GM18505 (cell line): ENCODE results near the gene CORO7.
"Not testable (repeated sequence)": the region's sequence is repeated elsewhere in the genome, so short reads cannot be mapped to it uniquely, and the experiment has no call there.

Source experiments
- ATAC-seq: cut with Tn5 transposase; IDR thresholded peaks from one replicate; pipeline ENCODE4 v1.9.1; 2021; ENCODE audit not compliant: unreplicated experiment
- POLR2A ChIP-seq: IDR thresholded peaks from 4 replicates; pipeline ENCODE4 v1.6.1; 2011; ENCODE audit warnings: borderline replicate concordance; ENCODE audit not compliant: insufficient read depth, insufficient read length; ENCODE audit errors: extremely low read depth

Gene CORO7

DNA sequence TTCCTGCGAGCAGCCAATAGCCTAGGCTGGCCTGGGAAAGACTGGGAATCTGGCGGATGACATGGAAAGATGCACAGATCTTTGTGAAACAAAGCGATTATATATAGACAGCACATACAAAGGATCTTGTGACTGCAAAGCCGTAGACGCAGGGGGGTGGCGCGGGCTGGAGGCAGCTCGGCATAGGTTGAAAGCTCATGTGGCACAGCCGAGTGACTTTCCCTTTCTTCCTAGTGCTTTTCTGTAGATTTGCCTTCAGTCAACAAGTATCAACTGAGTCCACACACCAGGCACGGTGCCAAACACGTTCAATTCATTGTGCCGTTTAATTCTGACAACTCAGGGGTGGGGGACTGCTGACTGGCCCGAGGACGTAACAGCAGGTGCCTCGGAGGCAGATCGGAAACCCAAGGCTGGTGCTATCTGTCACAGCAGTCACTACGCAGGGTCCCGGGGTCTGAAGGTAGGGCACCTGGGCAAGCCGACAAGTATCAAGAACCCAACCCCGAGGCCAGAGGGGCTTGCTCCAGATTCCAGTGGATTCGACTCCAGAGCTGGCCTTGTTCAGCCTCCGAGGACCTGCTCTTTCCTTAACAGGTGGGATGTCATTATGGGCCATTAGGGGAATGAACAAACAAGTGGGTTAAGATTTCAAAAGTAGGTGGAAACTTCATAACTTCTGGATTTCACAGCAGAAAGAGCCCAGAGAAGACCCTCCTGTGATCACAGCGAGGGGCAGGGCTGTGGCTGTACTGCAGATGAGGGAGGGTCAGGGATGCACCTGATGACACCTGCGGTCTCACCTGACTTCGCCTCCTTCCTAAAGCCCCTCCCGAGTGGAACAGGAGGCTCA lies 71.2 kb downstream of the CORO7 start:
- no peak for ATAC-seq
- no peak for TF ChIP-seq POLR2A

DNA sequence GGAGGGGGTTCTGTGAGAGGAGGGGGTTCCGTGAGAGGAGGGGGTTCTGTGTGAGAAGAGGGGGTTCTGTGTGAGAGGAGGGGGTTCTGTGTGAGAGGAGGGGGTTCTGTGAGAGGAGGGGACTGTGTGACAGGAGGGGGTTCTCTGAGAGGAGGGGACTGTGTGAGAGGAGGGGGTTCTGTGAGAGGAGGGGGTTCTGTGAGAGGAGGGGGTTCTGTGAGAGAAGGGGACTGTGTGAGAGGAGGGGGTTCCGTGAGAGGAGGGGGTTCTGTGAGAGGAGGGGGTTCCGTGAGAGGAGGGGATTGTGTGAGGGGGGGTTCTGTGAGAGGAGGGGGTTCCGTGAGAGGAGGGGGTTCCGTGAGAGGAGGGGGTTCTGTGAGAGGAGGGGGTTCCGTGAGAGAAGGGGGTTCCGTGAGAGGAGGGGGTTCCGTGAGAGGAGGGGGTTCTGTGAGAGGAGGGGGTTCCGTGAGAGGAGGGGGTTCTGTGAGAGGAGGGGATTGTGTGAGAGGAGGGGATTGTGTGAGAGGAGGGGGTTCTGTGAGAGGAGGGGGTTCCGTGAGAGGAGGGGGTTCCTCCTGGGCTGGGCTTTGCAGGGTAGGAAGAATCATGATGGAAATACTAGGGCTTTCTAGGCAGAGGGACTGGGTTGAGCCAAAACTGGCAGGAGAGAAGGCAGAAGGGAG lies 72.0 kb downstream of the CORO7 start:
- not testable (repeated sequence) for ATAC-seq

DNA sequence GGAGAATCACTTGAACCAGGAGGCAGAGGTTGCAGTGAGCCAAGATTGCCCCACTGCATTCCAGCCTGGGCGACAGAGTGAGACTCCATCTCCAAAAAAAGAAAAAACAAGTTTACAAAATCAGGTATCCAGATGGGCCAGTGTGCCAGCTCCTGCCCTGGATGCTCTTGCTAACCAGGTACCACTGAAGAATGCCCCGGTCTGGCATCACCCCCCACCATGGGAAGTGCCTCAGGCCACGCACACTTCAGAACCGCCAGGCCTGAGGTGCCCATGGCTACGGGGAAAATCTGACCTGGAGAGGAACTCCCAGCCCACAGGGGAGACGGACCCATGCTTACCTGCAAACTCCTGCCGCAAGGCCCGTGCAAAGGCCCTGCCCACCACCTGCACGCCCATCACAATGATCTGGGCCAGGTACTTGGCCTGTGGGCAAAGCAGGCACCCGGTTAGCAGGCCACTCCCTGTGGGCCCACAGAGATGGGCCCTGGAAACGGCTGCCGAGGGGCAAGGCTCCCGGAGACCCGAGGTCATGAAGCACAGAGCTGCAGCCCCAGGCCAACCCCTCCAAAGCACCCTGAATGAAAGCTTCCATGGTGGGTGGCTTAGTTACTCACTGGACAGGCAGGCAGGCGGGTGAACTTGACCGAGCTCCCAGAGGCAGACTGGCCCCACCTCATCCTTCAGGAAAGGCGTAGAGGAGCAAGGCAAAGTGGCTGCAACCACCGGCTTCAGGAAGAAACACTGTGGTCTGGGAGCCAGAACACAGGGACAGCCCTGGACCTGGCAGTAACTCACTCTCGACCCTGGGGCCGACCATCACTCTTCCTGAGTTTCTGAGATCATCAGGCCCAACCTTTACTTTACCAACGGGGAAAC lies 73.3 kb downstream of the CORO7 start:
- TF ChIP-seq POLR2A, result no peak

DNA sequence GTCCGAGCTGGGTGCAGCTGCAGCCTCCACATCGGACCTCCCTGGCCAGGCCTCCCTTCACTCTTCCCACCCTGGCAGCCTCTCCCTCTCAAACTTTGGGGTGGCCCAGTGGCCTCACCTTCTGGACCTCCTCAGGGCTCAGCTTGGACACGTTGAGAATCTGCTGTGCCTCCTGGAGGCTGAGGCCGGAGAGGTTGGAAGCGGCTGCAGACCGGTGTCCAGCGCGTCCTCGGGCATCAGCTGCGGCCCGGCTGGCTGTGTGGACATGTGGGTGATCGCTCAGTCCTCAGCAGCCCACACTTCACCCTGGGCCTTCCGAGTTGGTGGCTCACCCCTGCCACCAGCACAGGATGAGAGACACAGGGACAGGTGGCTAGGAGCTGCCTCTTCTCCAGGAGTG lies 75.1 kb downstream of the CORO7 start:
- ATAC-seq, result no peak
- no peak for TF ChIP-seq POLR2A

More for the DNA sequence above, 73.3 kb downstream of the CORO7 start:
- ATAC-seq, result no peak

DNA sequence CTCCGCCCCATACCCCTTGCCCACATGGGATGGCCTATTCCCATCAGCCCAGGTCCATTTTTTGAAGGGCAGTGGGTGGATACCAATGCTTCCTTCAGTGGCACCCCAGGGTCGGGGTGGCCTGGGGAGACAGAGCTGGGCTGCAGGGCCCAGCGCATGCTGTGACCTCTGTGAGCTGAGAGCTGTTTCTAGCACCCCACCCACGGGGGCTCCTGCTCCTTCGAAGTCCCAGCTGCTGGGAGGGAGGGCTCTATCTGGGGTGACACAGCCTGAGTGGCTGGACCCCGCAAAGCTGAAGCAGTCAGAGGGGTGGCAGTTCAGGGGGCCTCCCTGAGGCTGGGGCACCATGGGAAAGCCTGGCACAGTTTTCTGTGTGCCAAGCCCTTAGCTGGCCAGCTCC lies 76.0 kb downstream of the CORO7 start:
- TF ChIP-seq POLR2A, result no peak
- no peak for ATAC-seq

DNA sequence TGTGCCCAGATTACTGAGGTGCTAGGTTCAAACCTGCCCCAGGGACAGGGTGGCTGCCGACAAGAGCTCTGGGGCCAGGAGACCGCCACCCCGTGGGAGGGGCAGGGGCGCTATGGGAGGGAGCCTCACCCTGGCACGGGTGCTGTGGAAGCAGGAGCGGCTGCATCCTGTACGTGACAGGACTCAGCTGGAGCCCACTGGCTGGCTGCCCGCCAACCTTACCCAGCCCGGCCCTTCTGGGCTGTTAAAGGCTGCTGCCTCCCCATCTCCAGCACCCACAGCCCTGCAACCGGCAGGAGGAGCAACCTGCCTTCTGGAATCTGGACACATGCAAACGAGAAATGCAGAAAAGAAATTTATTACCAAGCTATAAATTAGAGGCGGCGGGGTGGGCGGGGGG lies 76.5 kb downstream of the CORO7 start:
- ATAC-seq, result no peak
- no peak for TF ChIP-seq POLR2A

DNA sequence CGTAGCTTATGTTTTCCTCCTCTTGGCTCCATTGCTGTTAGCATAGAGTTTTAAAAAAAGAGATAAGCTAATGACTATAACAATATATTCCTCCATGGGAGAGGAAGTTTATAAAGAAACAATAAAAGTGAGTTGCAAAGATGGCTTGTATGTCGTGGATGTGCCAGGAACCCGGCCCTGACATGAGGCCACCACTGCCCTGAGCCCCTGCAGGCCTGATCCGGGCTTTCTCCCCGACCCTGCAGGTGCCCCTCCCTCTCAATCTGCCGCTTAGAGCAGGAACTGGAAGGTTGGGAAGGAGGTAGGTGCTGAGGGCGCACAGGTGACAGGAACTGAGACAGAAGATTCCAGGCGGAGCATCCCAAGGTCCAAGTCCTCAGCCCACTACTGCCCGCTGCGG lies 76.9 kb downstream of the CORO7 start:
- no peak for TF ChIP-seq POLR2A

DNA sequence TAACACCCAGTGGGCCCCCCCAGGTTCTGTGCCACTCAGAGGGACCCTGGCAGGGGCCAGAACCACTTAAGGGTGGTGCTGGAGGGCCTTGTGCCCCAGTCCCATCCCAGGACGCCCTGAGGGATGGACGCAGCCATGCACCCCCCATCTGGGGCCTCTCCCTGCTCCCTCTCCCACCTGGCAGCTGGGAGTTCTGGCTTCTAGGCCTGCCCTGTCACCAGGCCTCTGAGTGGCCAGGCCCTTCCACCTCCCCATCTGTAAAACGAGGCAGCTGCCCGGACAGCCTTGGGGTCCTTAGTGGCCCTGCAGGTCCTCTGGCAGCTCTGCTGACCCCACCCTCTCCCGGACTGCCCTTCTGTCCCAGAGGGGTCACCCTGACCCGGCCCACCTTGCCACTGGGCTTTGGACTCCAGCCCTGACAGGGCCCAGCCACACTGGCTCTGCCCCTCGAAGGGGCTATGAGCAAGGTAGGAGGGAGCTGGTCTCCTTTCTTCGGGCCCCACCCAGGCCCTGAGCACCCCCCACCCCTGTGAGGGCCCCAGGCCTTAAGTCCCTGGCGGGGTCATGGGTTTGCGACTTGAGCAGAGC lies 77.6 kb downstream of the CORO7 start:
- ATAC-seq, result no peak
- no peak for TF ChIP-seq POLR2A

More for the DNA sequence above, 76.9 kb downstream of the CORO7 start:
- ATAC-seq, result no peak

DNA sequence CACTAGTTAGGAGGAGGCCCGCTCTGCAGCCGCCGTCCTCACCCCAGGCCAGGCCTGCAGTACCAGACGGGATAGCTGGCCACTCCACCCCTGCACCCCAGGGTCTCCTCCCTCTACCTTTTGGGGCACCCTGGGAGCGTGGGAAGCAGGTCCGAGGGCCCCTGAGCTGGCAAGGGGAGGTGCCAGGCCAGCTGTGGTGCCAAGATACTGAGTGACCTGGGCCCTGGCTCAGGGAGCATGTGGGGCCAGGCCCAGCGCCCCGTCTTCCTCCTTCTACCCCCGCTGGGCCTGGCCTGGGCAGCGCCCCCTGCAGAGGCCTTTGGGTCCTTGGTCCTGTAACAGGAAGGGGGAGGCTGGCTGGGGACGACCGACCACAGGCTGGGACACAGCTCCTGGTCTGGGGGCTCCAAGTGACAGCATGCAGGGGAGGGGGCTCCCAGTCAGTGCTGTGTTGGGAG lies 78.2 kb downstream of the CORO7 start:
- no peak for ATAC-seq
- TF ChIP-seq POLR2A, result no peak

DNA sequence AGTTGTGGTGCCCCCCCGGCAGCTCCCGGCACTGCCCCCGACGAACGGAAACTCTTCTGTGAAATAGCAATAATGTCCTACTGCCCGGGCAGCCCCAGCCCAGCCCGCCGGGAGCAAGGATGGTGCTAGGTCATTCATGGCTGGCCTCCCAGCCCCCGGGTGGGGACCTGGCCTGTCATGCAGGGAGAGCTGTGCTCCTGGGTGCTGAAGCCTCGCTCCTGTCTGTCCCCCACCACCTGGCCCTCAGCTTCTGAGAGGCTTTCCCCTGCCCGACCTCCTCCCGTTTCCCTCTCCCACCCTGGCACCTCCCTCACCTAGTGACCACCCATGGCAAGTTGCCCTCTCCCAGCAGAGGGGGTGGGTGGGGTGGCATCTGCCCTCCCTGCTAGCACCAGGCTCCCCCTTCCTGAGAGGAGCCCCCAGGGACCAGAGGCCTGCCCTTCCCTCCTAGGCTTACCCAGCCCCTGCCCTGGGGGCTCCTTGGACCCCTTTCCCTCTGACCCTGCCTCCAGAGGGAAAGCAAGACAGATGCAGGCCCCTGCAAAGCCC lies 78.8 kb downstream of the CORO7 start:
- ATAC-seq, result no peak
- TF ChIP-seq POLR2A, result no peak

DNA sequence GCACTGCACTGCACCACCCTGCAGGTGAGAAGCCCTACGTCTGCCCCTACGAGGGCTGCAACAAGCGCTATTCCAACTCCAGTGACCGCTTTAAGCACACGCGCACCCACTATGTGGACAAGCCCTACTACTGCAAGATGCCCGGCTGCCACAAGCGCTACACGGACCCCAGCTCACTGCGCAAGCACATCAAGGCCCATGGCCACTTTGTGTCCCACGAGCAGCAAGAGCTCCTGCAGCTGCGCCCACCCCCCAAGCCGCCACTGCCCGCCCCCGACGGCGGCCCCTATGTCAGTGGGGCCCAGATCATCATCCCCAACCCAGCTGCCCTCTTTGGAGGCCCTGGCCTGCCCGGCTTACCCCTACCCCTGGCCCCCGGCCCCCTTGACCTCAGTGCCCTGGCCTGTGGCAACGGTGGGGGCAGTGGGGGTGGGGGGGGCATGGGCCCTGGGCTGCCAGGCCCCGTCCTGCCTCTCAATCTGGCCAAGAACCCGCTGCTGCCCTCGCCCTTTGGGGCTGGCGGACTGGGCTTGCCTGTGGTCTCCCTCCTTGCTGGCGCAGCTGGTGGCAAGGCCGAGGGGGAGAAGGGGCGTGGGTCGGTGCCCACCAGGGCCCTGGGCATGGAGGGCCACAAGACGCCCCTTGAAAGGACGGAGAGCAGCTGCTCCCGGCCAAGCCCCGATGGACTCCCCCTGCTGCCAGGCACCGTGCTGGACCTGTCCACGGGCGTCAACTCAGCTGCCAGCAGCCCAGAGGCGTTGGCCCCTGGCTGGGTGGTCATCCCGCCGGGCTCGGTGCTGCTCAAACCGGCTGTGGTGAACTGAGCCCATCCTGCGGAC lies 79.5 kb downstream of the CORO7 start:
- no peak for ATAC-seq
- TF ChIP-seq POLR2A, result no peak

DNA sequence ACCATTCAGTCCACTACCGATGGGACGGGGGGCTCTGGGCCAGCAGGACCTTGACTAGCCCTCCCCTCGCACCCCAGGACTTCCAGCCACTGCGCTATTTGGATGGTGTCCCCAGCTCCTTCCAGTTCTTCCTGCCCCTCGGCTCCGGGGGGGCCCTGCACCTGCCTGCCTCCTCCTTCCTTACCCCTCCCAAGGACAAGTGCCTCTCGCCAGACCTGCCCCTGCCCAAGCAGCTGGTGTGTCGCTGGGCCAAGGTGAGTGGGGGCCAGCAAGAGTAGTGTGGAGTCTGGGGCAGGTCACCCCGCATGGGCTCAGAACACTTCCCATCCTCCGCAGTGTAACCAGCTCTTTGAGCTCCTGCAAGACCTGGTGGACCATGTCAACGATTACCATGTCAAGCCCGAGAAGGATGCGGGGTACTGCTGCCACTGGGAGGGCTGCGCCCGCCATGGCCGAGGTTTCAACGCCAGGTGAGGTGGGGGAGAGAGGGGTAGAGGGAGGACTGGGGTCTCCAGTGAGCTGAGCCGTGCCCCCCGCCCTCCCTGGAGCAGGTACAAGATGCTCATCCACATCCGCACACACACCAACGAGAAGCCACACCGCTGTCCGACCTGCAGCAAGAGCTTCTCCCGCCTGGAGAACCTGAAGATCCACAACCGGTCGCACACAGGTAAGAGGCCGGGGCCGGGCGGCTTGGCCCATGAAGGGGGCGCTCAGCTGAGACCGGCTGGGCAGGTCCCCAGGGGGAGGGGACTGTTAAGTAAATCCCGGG lies 81.5 kb downstream of the CORO7 start:
- TF ChIP-seq POLR2A, result no peak
- ATAC-seq, result no peak

DNA sequence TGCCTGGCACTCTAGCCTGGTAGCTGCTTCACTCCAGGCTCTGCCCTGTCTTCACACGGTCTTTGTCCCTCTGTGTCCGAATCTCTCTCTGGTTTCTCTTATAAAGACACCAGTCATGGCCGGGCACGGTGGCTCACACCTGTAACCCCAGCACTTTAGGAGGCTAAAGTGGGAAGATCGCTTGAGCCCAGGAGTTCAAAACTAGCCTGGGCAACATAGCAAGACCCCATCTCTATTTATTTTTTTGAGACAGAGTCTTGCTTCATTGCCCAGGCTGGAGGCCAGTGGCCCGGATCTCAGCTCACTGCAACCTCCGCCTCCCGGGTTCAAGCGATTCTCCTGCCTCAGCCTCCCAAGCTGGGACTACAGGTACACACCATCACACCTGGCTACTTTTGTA lies 82.7 kb downstream of the CORO7 start:
- ATAC-seq, result not testable (repeated sequence)
